ENCODE data around the gene DOP1B.

DNA sequence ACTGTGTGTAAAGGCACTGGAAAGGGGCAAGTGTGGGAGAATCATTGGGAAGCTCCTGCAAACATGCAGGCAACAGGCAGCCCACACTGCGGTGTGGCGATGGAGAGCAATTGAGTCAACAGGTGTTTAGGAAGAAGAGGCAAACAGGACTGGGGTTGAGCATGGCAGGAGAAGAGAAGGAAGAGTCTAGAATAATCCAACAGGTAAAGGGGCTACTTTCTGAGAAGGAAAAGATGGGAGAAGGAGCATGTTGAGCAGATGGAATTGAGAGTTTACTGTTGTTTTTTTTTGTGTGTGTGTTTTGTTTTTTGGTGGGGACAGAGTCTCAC is 4.2 kb downstream of the DOP1B start:
- TF ChIP-seq, protein P1, sequence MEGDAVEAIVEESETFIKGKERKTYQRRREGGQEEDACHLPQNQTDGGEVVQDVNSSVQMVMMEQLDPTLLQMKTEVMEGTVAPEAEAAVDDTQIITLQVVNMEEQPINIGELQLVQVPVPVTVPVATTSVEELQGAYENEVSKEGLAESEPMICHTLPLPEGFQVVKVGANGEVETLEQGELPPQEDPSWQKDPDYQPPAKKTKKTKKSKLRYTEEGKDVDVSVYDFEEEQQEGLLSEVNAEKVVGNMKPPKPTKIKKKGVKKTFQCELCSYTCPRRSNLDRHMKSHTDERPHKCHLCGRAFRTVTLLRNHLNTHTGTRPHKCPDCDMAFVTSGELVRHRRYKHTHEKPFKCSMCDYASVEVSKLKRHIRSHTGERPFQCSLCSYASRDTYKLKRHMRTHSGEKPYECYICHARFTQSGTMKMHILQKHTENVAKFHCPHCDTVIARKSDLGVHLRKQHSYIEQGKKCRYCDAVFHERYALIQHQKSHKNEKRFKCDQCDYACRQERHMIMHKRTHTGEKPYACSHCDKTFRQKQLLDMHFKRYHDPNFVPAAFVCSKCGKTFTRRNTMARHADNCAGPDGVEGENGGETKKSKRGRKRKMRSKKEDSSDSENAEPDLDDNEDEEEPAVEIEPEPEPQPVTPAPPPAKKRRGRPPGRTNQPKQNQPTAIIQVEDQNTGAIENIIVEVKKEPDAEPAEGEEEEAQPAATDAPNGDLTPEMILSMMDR (IDR thresholded peaks at IDR 0.05): no peak
- no peak for TF ChIP-seq POLR2A (IDR thresholded peaks at IDR 0.05)

Measured in Peyer's patch (tissue), 4 donors.